LHCN-M2 (cell line): ENCODE data around the gene GRK2. TPM values are rescaled to one million over a fixed set of nuclear protein-coding genes. Genes with fewer than 3 reads are reported as not detected.
"Not testable (repeated sequence)": the region's sequence is repeated elsewhere in the genome, so short reads cannot be mapped to it uniquely, and the experiment has no call there.

Experiments
- DNase-seq: peaks from one replicate; pipeline ENCODE4 v3.0.0-alpha.2; 2012; ENCODE audit warnings: low read depth
- polyA plus RNA-seq: library from polyadenylated mRNA; unstranded; fragments of >200 nt; gene quantifications from one replicate; pipeline ENCODE4 v1.2.1, GENCODE V29; 2012; ENCODE audit warnings: missing spikeins
- total RNA-seq: library from RNA; depleted of rRNA; stranded (reverse); fragments of >200 nt; gene quantifications from 2 replicates; pipeline ENCODE4 v1.2.3, GENCODE V29; 2014; rRNA removed

GRK2 gene
- total RNA-seq, result 62.6 and 69.3 TPM in 2 replicates
- 33.9 TPM for polyA plus RNA-seq

DNA sequence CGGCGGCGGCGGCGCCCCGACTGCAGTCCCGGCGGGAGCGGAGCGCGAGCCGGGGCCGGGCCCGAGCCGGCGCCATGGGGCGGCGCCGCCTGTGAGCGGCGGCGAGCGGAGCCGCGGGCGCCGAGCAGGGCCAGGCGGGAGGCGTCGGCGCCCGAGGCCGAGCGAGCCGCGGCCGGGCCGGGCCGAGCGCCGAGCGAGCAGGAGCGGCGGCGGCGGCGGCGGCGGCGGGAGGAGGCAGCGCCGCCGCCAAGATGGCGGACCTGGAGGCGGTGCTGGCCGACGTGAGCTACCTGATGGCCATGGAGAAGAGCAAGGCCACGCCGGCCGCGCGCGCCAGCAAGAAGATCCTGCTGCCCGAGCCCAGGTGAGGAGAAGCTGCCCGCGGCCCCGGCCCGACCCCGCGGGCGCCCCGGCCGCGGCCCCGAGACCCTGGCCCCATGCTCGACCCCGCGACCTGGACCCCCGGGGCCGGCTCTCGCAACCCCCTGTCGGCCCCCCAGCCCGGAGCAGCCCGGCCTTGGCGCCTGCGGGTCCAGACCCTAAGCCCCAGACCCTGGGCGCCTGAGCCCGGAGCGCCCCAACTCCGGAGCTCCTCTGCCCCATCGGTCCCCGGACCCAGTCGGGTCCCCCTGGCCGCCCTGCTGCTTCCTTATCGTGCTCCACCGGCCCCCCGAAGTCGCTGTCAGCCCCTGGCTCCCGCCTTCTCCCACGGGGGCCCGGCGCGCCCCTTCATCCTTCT lies at the start of gene GRK2:
TSS of gene GRK2 (plus strand) at position 25 of the 739 bp plus-strand sequence. CDS start at position 252, 227 bp downstream.
- DNase-seq, result peak; percentile 37

DNA sequence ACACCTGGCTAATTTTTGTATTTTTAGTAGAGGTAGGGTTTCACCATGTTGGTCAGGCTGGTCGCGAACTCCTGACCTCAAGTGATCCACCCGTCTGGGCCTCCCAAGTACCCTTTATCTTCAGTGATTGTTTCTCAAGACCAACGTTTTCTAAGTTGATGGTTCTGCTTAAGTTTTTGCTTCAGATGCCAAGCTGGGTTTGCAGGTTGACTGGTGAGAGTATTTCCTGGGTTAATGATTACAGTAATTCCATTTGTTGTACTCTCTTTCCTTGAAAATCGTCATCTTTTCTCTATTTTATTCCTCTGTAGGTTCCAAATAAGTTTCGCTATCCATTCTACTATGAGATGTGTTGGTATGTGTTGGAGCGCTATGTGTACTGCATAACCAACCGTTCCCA lies 38.5 kb upstream of the GRK2 start:
- DNase-seq, result no peak

DNA sequence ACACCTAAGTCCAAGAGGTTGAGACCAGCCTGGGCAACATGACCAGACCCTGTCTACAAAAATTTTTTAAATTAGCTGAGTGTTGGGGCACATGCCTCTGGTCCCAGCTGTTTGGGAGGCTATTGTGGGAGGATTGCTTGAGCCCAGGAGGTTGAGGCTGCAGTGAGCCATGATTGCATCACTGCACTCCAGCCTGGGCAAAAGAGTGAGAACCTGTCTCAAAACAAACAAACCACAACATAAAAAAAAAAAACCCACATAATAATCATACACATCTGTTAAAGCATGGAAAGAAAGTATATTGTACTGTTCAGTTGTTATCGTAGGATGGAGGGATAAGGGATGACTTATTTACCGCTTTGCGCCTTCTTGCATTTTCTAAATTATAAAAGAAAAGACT lies 35.9 kb upstream of the GRK2 start:
- DNase-seq, result peak; percentile 41

GRCh38 chr11:67230886-67231285 lies 35.4 kb upstream of the GRK2 start:
- no peak for DNase-seq

GRCh38 chr11:67233584-67234190 lies 32.6 kb upstream of the GRK2 start:
- DNase-seq, result no peak

DNA sequence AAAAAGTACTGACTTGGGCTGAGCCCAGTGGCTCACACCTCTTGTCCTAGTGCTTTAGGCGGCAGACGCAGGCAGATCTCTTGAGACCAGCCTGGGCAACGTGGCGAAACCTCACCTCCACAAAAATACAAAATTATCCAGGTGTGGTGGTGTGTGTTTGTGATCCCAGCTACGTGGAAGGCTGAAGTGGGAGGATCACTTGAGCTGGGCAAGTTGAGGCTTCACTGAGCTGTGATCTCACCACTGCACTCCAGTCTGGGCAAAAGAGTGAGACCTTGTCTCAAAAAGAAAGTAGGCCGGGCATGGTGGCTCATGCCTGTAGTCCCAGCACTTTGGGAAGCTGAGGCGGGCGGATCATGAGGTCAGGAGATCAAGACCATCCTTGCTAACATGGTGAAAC lies 31.7 kb upstream of the GRK2 start:
- DNase-seq, result not testable (repeated sequence)

DNA sequence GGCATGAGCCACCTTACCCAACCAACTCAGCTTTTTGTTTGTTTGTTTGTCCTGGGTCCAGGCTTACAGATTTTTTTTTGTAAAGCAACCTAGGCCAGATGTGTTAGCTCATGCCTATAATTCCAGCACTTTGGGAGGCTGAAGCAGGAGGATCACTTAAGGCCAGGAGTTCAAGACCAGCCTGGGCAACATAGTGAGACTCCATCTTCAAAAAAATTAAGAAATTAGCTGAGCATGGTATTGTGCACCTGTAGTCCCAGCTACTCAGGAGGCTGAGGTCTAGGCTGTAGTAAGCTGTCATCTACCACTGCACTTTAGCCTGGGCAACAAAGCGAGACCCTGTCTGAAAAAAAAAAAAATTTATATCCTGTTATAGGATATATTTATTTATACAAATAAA lies 28.7 kb upstream of the GRK2 start:
- DNase-seq, result no peak

DNA sequence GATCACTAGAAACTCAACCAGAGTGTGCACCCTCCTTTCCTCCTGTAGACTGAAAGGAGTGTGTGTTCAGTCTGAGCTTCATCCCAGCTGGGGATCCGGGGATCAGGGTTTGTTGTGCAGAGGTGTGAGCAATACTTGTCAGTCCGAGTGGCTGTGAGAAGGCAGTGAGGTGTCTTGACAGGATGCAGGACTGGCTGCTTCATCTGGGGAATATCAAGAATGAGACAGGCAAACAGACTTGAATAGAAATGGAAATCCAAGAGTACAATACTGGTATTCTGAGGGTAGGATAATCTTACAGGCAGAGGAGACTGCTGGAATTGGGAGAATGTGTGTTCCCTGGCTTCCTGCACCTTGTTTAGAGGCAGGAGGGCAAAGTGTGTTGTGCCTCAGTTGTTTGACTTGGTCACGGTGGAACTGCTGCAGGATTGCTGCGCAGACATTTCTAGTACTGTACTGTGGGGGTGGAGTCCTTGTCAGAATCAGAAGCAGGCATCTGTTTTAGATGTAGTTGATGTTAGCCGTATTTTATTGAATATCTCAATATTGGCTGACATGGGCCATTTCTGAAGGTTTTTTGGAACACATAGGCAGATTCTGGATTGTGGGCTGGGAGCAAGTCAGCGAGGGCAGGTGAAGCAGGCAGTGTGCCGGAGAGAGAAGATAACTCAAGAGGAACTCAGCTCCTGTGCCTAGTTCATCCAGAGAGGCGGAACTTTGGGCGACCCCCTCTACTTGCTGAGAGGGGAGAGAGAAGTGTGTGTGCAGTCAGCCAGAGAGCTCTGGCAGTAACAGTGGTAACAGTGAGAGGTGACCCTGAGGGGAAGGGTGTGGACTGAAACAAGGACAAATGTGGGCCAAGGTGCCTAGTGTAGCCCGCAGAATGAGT lies 27.1 kb upstream of the GRK2 start:
- DNase-seq, result no peak

DNA sequence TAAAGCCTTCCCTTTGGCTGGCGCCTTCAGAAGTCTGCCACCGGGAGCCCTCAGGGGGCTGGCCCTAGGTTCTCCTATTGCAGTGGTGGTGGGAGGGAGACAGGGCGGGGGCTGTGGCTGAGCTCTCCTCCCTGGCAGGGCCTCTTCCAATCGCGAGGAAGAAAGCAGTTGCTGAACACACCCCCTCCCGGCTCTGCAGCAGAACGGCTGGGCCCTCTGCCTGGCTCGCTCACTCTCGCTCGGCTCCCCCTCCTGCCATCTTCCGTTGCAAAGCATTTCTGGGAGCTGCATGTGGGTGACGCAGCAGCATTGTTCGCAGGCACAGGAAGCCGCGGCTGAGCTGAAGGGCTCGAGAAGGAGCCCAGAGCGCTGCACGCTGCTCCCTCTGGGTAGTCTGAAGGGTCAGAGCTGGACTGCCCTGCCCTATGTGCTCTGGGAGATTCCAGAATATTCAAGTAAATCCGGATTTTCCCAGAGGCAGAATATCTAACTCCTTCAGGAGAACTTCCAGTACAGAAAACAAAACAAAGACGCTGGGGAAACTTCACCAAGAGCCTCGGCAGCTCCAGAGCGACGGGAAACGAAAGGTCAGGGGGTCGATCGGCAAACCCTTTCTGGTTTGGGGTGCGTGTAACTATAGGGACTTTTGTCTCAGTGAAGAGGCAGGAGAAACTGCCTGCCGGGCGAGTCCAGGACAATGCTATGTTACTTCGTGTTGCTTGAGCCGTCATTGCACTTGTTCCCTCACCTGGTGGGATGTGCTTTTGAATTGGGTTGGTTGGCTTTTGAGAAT lies 26.3 kb upstream of the GRK2 start:
- peak; percentile 98 for DNase-seq

DNA sequence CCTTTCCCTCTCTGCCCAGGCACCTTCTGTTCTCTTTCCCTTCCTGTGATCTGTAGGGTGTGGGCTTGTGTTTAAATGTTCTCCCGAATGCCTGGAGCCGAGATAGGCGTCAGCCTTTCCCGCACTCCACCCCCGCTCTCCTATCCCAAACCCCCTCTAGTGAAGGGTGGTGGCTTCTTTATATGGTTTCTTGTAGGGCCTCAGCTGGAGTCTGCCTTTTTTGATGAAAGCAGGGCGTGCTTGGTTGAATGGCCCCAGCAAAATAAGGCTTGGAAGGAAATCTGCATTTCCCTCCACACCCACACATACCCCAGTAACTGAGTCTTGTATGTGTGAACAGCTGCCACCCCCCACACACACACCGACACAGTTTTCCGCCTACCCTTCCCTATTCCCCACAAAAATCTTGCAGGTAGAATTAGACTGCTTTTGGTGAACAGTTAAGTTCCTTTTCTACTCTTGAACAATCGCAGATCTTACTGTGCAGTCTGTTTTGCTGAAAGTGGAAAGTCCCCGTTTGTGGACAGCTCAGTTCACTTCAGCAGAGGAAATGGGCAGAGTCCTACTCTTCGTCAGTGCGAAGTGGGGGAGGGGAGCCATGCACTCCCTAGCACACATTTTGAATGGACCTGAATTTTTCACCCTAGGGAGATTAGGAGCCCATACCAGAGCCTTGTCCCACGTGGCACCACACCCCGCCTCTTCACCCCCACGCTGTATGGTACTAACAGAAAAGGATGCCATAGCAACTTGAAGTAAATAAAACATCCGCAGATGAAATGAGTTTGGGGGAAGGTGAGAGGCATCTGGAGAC lies 25.5 kb upstream of the GRK2 start:
- DNase-seq, result peak; percentile 69

- no peak for DNase-seq
Measured at GRCh38 chr11:67242548-67242947, 23.7 kb upstream of the GRK2 start.

- no peak for DNase-seq
Measured at GRCh38 chr11:67243051-67243450, 23.2 kb upstream of the GRK2 start.

DNA sequence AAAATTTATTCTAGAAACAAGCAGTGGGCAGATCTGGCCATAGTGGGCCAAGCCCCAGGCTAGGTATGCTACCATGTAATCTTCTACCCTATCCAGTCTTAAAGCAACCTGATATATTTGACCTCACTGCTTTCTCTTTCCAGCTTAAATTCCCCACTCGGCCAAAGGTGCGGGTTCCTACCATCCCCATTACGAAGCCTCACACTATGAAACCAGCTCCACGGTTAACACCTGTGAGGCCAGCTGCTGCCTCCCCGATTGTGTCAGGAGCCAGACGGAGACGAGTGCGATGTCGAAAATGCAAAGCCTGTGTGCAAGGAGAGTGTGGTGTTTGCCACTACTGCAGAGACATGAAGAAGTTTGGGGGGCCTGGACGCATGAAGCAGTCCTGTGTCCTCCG lies 21.2 kb upstream of the GRK2 start:
- no peak for DNase-seq

GRCh38 chr11:67247946-67248550 lies 18.2 kb upstream of the GRK2 start:
- DNase-seq, result no peak

DNA sequence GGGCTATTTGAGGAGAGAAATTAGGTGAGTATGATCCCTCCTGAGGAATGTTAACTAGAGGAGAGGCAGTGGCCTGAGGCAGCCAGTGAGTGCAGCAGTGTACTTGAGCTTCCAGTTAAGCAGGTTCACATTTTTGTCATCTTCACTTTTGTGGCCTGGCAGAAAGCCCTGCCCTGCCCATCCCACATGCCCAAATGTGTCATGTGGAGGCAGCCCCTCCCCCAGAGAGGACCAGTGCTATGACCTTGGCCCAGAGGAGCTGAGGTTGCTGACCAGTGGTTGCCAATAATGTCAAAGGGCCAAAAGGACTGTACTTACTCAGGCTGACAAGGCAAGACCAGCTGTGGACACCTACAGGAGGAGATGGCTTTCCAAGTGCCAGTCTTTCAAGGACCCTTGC lies 17.6 kb upstream of the GRK2 start:
- peak; percentile 75 for DNase-seq

GRCh38 chr11:67250059-67251043 lies 15.9 kb upstream of the GRK2 start:
- DNase-seq, result no peak

DNA sequence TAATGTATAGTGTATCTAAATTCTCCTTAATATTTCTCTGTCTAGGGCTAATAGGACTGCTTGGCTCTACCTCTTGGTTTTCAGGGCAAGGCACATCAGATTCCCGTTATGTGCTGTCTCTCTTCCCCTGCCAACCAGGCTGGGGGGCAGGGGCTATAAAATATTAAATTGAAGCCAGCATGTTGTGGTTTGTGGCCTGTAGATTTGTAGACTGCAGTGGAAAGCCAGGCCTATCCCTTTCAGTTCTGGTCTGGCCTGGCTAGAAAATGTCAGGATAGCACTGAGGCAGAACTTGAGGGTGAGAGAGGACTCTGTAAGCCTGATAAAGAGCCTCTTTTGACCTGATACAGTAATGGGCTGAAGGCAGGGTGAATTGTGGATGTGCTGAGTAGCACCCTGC lies 14.4 kb upstream of the GRK2 start:
- DNase-seq, result no peak

DNA sequence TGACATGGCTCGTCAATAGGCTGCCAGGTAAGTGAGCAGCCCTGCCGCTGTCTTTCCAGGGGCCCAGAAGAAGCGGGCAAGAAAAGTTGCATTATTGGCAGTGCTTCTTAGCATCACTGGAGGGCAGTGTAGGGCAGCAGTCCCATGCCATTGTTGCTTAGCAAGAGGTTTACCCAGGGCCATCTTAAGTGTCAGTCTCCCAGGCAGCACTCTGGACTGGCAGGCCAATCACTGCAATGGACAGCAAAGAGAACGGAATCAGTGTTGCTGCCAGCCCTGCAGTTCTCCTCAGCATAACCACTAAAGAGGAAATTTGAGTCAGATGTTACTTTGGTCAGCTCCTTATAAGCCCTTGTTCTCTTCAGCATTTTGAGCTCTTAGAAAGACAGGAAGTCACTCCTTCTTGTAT lies 13.4 kb upstream of the GRK2 start:
- peak; percentile 44 for DNase-seq
